Measurements from ENCODE around the gene DCTN2. TPM values are rescaled to one million over a fixed set of nuclear protein-coding genes. Genes with fewer than 3 reads are reported as not detected.

DCTN2 gene
- total and polyA plus RNA-seq, 4 donors: 28.5 to 66.6 (median 31.2) TPM

GRCh38 chr12:57564178-57564740 lies 17.3 kb upstream of the DCTN2 start:
- no peak overlapping the region for H3K27ac ChIP-seq (ENCODE audit: low read depth in 1 of 2, low read length in 2 of 2)
- TF ChIP-seq FOXA2 (IDR thresholded peaks at IDR 0.05): no peak
- TF ChIP-seq RAD21 (IDR thresholded peaks at IDR 0.05): no peak
- no peak for TF ChIP-seq GABPA (IDR thresholded peaks at IDR 0.05 in 1 of 2, conservative IDR thresholded peaks at IDR 0.05 in 1 of 2)
- no peak for TF ChIP-seq REST (IDR thresholded peaks at IDR 0.05)
- no peak for TF ChIP-seq HNF4G (IDR thresholded peaks at IDR 0.05)
- TF ChIP-seq FOXA1 (IDR thresholded peaks at IDR 0.05): no peak
- TF ChIP-seq RXRA (IDR thresholded peaks at IDR 0.05): no peak
- TF ChIP-seq NR2F2 (IDR thresholded peaks at IDR 0.05): no peak
- TF ChIP-seq EGR1 (IDR thresholded peaks at IDR 0.05; ENCODE audit: low read depth in 2 of 2): no peak
- no peak for TF ChIP-seq SP1 (IDR thresholded peaks at IDR 0.05)
- no peak for TF ChIP-seq ATF3 (IDR thresholded peaks at IDR 0.05)
- TF ChIP-seq CTCF (IDR thresholded peaks at IDR 0.05; ENCODE audit: low read depth, low read length, missing input control): no peak
- TF ChIP-seq JUND (IDR thresholded peaks at IDR 0.05): no peak
- DNase-seq (ENCODE audit: low spot score): no peak
- H3K36me3 ChIP-seq (ENCODE audit: control insufficient read depth in 4 of 4, insufficient read depth in 3 of 4, low read depth in 1 of 4, low read length in 3 of 4): no peaks in the 10 kb centered on the region
- H3K4me3 ChIP-seq (ENCODE audit: low read depth in 1 of 3, low read length in 3 of 3): no peak overlapping the region
- H3K9me3 ChIP-seq (ENCODE audit: control insufficient read depth in 4 of 4, low read length in 3 of 4): no peaks in the 10 kb centered on the region
- H3K4me1 ChIP-seq (ENCODE audit: control insufficient read depth in 4 of 4, insufficient read depth in 4 of 4, low read length in 3 of 4): no peaks in the 10 kb centered on the region
- peaks cover 0 to 6% (median 0%) of the 10 kb centered on the region in 4 donors for H3K27me3 ChIP-seq (ENCODE audit: control insufficient read depth in 4 of 4, insufficient read depth in 4 of 4, low read length in 3 of 4)
- WGBS: 80% methylated on average over 7 of the region's 7 CpGs
- H3K9ac ChIP-seq (ENCODE audit: low read depth in 1 of 2, low read length in 2 of 2): no peak overlapping the region

DNA sequence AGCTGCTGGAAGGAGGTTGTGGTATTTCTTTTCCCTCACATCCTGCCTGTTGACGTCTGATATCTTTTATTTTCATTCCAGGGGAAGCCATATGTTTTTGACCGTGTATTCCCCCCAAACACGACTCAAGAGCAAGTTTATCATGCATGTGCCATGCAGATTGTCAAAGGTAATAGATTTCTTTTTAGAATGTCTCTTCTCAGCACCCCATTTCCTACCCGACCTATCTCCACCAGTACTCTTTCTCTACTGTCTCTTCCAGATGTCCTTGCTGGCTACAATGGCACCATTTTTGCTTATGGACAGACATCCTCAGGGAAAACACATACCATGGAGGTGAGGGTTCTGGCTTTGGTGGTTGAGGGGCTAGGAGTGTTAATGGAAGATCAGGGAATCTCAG lies 16.4 kb upstream of the DCTN2 start:
- H3K9ac ChIP-seq (ENCODE audit: low read depth in 1 of 2, low read length in 2 of 2): no peak overlapping the region
- peaks cover 0 to 3% (median 0%) of the 10 kb centered on the region in 4 donors for H3K27me3 ChIP-seq (ENCODE audit: control insufficient read depth in 4 of 4, insufficient read depth in 4 of 4, low read length in 3 of 4)
- H3K4me1 ChIP-seq (ENCODE audit: control insufficient read depth in 4 of 4, insufficient read depth in 4 of 4, low read length in 3 of 4): no peaks in the 10 kb centered on the region
- H3K27ac ChIP-seq (ENCODE audit: low read depth in 1 of 2, low read length in 2 of 2): no peak overlapping the region
- DNase-seq (ENCODE audit: low spot score): no peak
- WGBS: 44% methylated on average over 4 of the region's 4 CpGs
- H3K9me3 ChIP-seq (ENCODE audit: control insufficient read depth in 4 of 4, low read length in 3 of 4): no peaks in the 10 kb centered on the region
- no peaks in the 10 kb centered on the region for H3K36me3 ChIP-seq (ENCODE audit: control insufficient read depth in 4 of 4, insufficient read depth in 3 of 4, low read depth in 1 of 4, low read length in 3 of 4)
- H3K4me3 ChIP-seq (ENCODE audit: low read depth in 1 of 3, low read length in 3 of 3): no peak overlapping the region
- TF ChIP-seq TAF1 (conservative IDR thresholded peaks at IDR 0.05) (no peak), RXRA (IDR thresholded peaks at IDR 0.05) (no peak), JUND (IDR thresholded peaks at IDR 0.05) (no peak), RAD21 (IDR thresholded peaks at IDR 0.05) (no peak), REST (IDR thresholded peaks at IDR 0.05) (no peak), CTCF (IDR thresholded peaks at IDR 0.05; ENCODE audit: low read depth, low read length, missing input control) (no peak), YY1 (IDR thresholded peaks at IDR 0.05) (no peak), FOXA1 (IDR thresholded peaks at IDR 0.05) (no peak), ATF3 (IDR thresholded peaks at IDR 0.05) (no peak), GABPA (IDR thresholded peaks at IDR 0.05 in 1 of 2, conservative IDR thresholded peaks at IDR 0.05 in 1 of 2) (no peak), NR2F2 (IDR thresholded peaks at IDR 0.05) (no peak), MAX (IDR thresholded peaks at IDR 0.05) (no peak)
- TF ChIP-seq, protein P1, sequence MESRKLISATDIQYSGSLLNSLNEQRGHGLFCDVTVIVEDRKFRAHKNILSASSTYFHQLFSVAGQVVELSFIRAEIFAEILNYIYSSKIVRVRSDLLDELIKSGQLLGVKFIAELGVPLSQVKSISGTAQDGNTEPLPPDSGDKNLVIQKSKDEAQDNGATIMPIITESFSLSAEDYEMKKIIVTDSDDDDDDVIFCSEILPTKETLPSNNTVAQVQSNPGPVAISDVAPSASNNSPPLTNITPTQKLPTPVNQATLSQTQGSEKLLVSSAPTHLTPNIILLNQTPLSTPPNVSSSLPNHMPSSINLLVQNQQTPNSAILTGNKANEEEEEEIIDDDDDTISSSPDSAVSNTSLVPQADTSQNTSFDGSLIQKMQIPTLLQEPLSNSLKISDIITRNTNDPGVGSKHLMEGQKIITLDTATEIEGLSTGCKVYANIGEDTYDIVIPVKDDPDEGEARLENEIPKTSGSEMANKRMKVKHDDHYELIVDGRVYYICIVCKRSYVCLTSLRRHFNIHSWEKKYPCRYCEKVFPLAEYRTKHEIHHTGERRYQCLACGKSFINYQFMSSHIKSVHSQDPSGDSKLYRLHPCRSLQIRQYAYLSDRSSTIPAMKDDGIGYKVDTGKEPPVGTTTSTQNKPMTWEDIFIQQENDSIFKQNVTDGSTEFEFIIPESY (IDR thresholded peaks at IDR 0.05): no peak
